Caco-2 (cell line): ENCODE results near the gene POU4F1. TPM values are rescaled to one million over a fixed set of nuclear protein-coding genes. Genes with fewer than 3 reads are reported as not detected.

Experiments
- BruUV-seq: library from RNA; stranded (reverse); fragments of 400-500 nt; replicated peaks from 2 replicates; lab custom pipeline; 2021; lab: Mats Ljungman, UMichigan
- CTCF ChIA-PET: fragments of 300-600 bp; sonication (Branson Sonifier 250); formaldehyde crosslinking; loops from one replicate; lab custom pipeline; 2022; ENCODE audit warnings: antibody characterized with exemption; lab: Charles Lee
- POLR2A ChIA-PET: fragments of 300-600 bp; sonication (Branson Sonifier 250); formaldehyde crosslinking; loops from one replicate; lab custom pipeline; 2022; ENCODE audit warnings: antibody characterized with exemption; lab: Charles Lee
- DNase-seq, 2 experiments: peaks; one replicate each; pipeline versions ENCODE4 v3.0.0 to v3.0.0-alpha.2; 2020 to 2022
- H3K27me3 ChIP-seq: replicated peaks from 2 replicates; pipeline ENCODE4 v1.6.0; 2011; ENCODE audit warnings: low read length; ENCODE audit not compliant: control insufficient read depth, insufficient read depth
- H3K36me3 ChIP-seq: 2 replicates; pipeline ENCODE4 v1.5.1; 2011; ENCODE audit warnings: low read length; ENCODE audit not compliant: control insufficient read depth, insufficient read depth
- H3K4me1 ChIP-seq: fragments of 250-450 bp; sonication (Bioruptor Pico); 2 replicates; pipeline ENCODE4 v1.5.1; 2020; ENCODE audit warnings: mild to moderate bottlenecking
- H3K4me3 ChIP-seq: 2 replicates; pipeline ENCODE4 v1.5.1; 2011; ENCODE audit warnings: low read depth, mild to moderate bottlenecking, control low read depth, low read length
- H3K9me3 ChIP-seq: fragments of 250-450 bp; sonication (Bioruptor Pico); 2 replicates; pipeline ENCODE4 v1.5.1; 2020; ENCODE audit warnings: mild to moderate bottlenecking, moderate library complexity
- H3K27ac Mint-ChIP-seq: one replicate; pipeline ENCODE4 v1.8.0; 2022; ENCODE audit warnings: mixed read lengths; ENCODE audit not compliant: unreplicated experiment
- H3K27me3 Mint-ChIP-seq: one replicate; pipeline ENCODE4 v1.8.0; 2022; ENCODE audit warnings: mixed read lengths; ENCODE audit not compliant: insufficient read depth, unreplicated experiment
- H3K36me3 Mint-ChIP-seq: one replicate; pipeline ENCODE4 v1.8.0; 2022; ENCODE audit warnings: mild to moderate bottlenecking, mixed read lengths; ENCODE audit not compliant: insufficient read depth, unreplicated experiment
- H3K4me1 Mint-ChIP-seq: one replicate; pipeline ENCODE4 v1.8.0; 2022; ENCODE audit warnings: low read depth, mixed read lengths; ENCODE audit not compliant: unreplicated experiment
- H3K4me3 Mint-ChIP-seq: one replicate; pipeline ENCODE4 v1.8.0; 2022; ENCODE audit warnings: mild to moderate bottlenecking, moderate library complexity, mixed read lengths; ENCODE audit not compliant: unreplicated experiment
- H3K9me3 Mint-ChIP-seq: one replicate; pipeline ENCODE4 v1.8.0; 2022; ENCODE audit warnings: mixed read lengths; ENCODE audit not compliant: unreplicated experiment
- CTCF ChIP-seq, 2 experiments: fragments of 200-600 bp in 1 of 2; IDR thresholded peaks; 1 replicate in 1 of 2; 2 replicates in 1 of 2; pipeline versions ENCODE4 v1.5.1 to v1.8.0; 2011 to 2022; ENCODE audit warnings: antibody characterized with exemption in 1 of 2, control low read depth in 1 of 2, inconsistent platforms in 1 of 2, low read depth in 1 of 2, low read length in 1 of 2, mild to moderate bottlenecking in 1 of 2, moderate library complexity in 1 of 2; ENCODE audit not compliant: insufficient read depth in 1 of 2, severe bottlenecking in 1 of 2, unreplicated experiment in 1 of 2
- intact Hi-C: fragments of 100-400 bp; cut with micrococcal nuclease; formaldehyde crosslinking; loops from one replicate; pipeline ENCODE4 v1.10.0; 2022; ENCODE audit not compliant: unreplicated experiment
- total RNA-seq: library from RNA; stranded (reverse); gene quantifications from 2 replicates; pipeline ENCODE4 v1.2.3, GENCODE V29; 2022

Gene POU4F1
- total RNA-seq, 1 experiment from 2014 or later = 8.1 TPM

DNA sequence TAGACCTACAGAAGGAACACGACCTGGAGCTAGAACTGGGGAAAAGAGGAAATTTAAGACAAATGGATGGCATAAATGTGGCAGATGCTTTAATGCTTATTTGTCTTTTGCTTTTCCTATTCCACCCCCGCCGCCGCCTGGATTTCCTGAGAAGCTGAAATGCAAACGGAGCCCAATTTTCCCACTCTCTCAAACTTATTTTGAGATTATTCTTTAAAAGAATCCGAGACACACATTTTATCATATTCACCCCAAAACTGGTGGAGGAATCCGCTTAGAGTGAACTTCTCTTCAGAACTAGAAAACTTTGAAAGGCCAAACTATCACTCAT lies 5.8 kb downstream of the POU4F1 start:
- Mint-ChIP-seq H3K27ac (no peak overlapping the region), H3K4me3 (no peak overlapping the region), H3K9me3 (no peaks in the 10 kb centered on the region), H3K36me3 (no peaks in the 10 kb centered on the region), H3K4me1 (peaks cover 8% of the 10 kb centered on the region), H3K27me3 (peaks cover 7% of the 10 kb centered on the region)
- BruUV-seq = no TSS peak
- Histone ChIP-seq H3K27me3 (no peaks in the 10 kb centered on the region), H3K9me3 (no peaks in the 10 kb centered on the region), H3K4me3 (no peak overlapping the region), H3K36me3 (no peaks in the 10 kb centered on the region), H3K4me1 (no peaks in the 10 kb centered on the region)
- intact Hi-C loops = no loop called here
- no peak for DNase-seq
- TF ChIP-seq CTCF (IDR thresholded peaks at IDR 0.05; ENCODE audit: insufficient read depth in 1 of 2, low read depth in 1 of 2, low read length in 1 of 2, severe bottlenecking in 1 of 2, unreplicated experiment in 1 of 2) = no peak
- ChIA-PET CTCF (no interaction called here), POLR2A (no interaction called here)

GRCh38 chr13:78596736-78597601 lies 6.4 kb downstream of the POU4F1 start:
- no peak for DNase-seq
- Histone ChIP-seq H3K4me3 (no peak overlapping the region), H3K36me3 (no peaks in the 10 kb centered on the region), H3K4me1 (no peaks in the 10 kb centered on the region), H3K27me3 (no peaks in the 10 kb centered on the region), H3K9me3 (no peaks in the 10 kb centered on the region)
- Mint-ChIP-seq H3K27ac (no peak overlapping the region), H3K4me3 (no peak overlapping the region), H3K36me3 (no peaks in the 10 kb centered on the region), H3K4me1 (peaks cover 8% of the 10 kb centered on the region), H3K27me3 (peaks cover 12% of the 10 kb centered on the region), H3K9me3 (no peaks in the 10 kb centered on the region)
- intact Hi-C loops = no loop called here
- BruUV-seq = no TSS peak
- CTCF ChIA-PET = no interaction called here
- POLR2A ChIA-PET = no interaction called here
- TF ChIP-seq CTCF (IDR thresholded peaks at IDR 0.05; ENCODE audit: insufficient read depth in 1 of 2, low read depth in 1 of 2, low read length in 1 of 2, severe bottlenecking in 1 of 2, unreplicated experiment in 1 of 2) = no peak

DNA sequence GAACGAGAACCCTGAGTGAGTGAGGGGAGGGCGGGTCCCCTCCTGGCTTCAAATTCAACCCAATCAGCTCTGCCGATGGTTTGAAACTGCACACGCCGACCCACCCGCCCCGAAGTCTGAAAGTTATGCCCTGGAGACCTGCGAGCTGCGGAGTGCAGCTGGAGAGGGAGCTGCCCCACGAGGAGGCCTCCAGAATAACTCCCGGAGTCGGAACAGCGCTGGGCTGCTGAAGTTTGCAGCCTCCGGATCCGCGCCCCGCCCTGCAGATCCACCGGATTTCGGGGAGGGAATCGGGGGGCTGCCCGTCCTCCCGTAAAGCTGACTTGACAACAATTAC lies 7.0 kb downstream of the POU4F1 start:
- intact Hi-C loops = no loop called here
- peaks cover 8% of the 10 kb centered on the region for H3K4me1 Mint-ChIP-seq
- peaks cover 12% of the 10 kb centered on the region for H3K27me3 Mint-ChIP-seq
- no TSS peak for BruUV-seq
- Histone ChIP-seq H3K9me3 (no peaks in the 10 kb centered on the region), H3K4me1 (no peaks in the 10 kb centered on the region), H3K4me3 (no peak overlapping the region), H3K36me3 (no peaks in the 10 kb centered on the region), H3K27me3 (no peaks in the 10 kb centered on the region)
- H3K9me3 Mint-ChIP-seq = no peaks in the 10 kb centered on the region
- no peak overlapping the region for H3K4me3 Mint-ChIP-seq
- POLR2A ChIA-PET = no interaction called here
- no peak for DNase-seq
- H3K27ac Mint-ChIP-seq = no peak overlapping the region
- CTCF ChIA-PET = no interaction called here
- TF ChIP-seq CTCF (IDR thresholded peaks at IDR 0.05; ENCODE audit: insufficient read depth in 1 of 2, low read depth in 1 of 2, low read length in 1 of 2, severe bottlenecking in 1 of 2, unreplicated experiment in 1 of 2) = no peak
- H3K36me3 Mint-ChIP-seq = no peaks in the 10 kb centered on the region
